ENCODE data around the gene LRRC26.

Gene LRRC26

DNA sequence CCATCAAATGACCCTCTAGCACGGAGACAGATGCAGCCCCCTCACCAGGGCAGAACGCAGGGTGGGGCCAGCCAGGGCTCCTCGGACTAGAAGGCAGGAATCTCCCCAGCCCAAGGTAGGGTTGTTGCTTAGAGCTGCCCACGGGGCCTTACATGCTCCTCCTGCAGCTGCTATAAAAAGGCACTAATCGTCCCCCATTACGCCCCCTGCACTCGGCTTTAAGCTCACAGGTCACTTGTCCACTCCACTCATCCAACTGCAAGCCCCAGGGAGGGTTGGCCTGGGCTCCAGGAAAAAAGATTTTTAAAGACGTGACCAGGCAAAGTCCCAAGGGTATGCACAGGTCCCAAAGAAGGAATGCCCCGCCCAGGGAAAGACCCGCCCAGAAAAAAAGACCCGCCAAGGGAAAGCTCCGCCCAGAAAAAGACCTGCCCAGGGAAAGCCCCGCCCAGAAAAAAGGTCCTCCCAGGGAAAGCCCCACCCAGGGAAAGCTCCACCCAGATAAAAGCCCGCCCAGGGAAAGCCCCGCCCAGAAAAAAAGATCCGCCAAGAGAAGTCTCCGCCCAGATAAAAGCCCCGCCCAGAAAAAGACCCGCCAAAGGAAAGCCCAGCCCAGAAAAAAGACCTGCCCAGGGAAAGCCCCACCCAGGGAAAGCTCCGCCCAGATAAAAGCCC lies 19.8 kb downstream of the LRRC26 start:
- DNase-seq (ENCODE audit: low spot score), result no peak

DNA sequence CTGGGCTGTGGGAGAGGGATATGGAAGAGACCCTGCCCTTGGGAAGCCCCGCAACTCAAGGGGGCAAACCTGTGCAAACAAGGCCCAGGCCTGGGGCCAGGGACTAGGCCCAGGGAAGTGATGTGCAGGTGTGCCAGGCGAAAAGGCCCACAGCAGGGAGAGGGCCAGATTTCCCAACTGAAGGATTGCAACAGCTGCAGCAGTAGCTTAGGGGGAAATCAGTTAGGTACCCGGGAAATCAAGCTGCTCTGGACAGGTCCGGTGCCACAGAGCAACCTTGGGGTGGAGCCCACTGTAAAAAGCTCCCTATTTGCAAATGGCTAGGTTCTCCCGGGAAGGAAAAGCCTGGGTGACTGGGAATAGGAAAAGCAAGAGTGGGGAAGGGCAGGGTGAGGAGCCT lies 20.5 kb downstream of the LRRC26 start:
- DNase-seq (ENCODE audit: low spot score), result no peak

DNA sequence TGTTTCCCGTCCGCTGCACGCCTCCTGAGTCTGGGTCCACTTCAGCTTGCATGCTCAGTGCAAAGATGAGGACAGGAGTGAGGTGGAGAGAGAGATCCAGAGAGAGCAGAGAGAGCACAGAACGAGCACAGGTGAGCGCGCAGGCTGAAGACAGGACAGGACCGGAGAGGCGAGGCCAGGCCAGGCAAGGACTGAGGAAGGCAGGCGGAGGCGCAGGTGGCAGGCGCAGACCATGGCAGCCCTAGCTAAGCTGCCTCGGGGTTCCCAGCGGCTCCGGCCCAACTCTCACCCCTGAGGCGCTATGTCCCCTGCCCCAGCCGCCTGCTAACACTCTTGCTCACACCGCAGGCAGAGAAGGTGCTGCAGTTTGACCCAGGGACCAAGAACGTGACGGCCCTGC lies 21.2 kb downstream of the LRRC26 start:
- no peak for DNase-seq (ENCODE audit: low spot score)

DNA sequence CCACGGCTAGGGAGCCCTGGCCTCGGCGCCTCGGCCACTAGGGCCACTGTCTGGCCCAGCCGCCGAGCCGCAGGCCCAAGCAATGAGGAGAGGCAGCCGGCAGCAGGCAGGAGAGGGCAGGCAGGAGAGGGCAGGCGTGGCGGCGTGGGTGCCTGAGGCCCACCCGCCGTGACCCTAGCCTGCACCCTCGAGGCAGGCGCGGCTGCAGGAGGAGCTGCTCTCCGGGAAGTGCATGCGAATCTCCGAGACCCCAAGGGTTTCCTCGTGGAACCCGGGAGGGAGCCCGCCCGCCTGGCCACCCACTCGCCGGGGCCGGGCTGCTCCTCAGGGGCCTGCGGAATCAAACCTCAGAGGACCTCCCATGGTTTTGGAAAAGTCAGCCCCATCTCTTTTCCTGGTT lies 21.6 kb downstream of the LRRC26 start:
- no peak for DNase-seq (ENCODE audit: low spot score)

DNA sequence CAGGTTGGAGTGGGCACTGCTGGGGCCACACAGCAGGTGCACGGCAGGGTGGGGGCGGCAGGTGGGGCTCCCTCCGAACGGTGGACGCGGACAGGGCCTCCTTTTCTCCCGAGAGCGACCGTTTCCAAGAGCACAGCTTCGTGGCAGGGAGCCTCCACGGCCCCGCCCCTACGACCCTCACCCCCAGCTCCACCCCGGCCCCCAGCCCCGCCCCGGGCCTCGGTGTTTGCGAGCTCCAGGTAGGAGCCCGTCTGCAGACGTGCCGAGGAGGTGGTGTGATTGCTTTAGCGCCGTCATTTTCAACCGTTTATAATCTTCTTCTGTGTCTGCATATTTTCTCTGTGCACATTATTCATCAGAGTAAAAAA lies 22.1 kb downstream of the LRRC26 start:
- no peak for DNase-seq (ENCODE audit: low spot score)

DNA sequence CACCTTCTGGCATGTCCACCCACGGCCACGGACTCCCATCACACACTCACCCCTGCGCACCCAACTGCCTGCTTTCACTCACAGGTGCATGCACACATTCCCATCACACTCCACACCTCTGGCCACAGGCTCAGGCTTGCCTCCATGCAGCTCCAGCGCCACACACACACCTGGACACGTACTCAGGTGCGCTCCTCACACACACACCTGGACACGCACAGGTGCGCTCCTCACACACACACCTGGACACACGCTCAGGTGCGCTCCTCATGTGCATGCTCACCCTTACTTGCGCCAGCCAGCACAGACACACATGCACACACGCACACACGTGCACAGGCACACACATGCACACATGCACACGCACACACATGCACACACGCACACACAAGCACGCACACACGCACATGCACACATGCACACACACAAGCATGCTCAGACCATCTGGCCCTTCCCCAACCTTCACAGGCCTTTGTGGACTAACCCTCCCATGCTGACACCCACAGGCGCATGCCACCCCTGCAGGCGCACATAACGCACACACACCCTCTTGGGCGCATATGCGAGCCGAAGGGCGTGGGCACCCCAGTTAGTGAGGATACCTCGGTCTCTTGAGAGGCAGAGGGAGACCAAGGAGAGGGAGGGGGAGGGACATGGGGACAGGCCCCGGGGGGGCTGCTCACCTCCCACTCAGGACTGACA lies 22.6 kb downstream of the LRRC26 start:
- DNase-seq (ENCODE audit: low spot score), result no peak

DNA sequence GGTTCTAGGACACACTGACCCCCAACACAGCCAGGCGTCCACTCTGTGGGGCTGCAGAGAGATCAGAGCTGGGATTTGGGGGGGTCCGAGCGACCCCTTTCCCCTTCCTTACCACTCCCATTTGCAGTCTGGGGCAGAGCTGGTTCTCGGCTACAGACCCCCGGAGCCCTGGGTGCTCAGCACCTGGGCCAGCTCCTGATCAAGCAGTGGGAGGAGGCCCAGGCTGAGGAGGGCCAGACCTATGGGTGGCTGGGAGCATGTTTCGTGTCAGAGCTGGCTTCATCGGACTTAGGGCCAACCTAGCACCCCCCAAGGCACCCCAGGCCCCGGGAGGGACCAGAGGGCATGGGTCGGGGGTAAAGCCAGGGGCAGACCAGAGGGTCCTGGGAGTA lies 23.3 kb downstream of the LRRC26 start:
- DNase-seq (ENCODE audit: low spot score), result no peak

DNA sequence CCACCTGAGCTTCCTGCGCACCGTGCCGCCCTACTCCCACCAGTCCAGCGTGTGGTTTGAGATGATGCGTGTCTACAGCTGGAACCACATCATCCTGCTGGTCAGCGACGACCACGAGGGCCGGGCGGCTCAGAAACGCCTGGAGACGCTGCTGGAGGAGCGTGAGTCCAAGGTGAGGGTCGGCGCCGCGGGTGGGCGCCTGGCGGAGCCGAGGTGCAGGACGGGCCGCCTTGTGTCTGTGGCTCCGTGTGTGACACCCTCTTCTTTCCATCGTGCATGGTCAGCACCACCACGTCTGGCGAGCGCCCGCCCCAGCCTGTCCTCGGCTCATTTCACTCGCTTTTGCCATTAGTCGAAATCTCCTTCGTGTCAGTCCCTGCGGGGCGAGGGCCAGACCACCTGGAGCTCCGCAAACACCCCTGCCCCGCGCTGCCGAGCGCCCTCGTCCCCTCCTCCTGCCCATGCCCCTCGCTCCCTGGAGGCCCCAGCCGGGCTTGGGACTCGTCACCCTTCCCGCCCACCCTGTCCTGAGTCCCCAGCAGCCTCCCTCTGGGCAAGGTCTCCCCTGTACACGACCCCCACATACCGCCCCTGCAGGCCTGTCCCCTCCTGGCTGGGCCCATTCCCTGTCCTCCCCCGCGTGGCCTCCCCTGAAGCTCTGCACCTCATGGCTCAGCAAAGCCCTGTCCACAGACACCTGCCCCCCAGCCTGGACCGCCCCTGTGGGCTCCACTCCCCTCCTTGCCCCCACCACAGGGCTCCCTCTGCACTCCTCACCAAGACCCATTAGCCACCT lies 23.9 kb downstream of the LRRC26 start:
- DNase-seq (ENCODE audit: low spot score), result no peak

DNA sequence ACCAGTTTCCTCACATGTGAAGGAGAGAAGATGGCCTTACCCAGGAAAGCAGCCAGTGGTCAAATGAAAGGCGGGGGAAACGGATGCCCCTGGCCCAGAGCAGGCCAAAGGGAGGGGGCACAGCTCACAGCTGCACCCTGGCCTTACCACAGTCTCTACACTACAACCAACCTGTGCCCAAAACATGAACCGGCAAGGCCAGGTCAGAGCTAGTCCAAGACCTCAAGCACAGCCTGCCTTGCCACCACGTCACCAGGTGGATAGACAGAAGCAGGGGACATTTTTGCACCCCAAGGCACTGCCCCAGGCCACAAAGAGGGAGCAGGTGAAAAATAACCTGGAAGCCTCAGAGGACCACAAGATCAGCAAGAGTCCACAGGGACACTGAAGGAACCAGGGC lies 26.4 kb downstream of the LRRC26 start:
- DNase-seq (ENCODE audit: low spot score), result no peak

DNA sequence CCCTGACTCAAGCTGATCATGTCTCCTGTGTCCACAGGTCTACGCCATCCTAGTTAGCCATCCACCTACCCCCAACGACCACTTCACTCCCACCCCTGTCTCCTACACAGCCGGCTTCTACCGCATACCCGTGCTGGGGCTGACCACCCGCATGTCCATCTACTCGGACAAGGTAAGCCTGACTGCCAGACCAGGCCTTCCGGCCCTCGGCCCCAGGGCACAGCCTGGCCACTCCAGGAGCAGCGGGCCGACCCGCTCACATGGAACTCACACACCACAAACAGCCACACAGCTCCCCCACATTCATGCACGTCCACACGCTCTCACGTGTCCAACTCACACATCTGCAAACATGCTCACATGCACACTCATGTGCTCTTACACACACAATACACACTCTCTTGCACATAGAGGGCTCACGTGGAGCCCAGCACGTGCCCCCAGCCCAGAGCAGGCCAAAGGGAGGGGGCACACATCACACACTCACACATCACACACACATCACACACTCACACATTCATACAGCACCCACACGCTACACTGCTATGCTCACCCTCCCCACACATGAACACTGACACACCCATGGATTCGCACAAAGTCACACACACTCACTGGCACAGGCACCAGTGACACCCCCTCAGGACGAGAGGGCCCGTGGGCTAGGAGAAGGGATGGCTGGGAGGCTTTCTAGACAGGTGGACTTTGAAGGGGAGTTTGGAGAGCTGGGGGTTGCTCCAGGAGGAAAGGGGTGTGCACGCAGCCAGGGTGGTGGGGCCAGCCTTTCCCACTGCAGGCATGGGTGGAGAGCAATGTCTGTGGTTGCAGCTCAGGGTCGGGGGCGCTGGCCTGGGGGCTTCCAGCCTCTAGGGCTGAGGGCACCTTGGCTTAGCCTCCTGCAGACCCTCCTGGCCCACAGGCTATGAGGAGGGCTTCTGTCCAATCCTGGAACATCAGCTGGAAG lies 27.6 kb downstream of the LRRC26 start:
- no peak for DNase-seq (ENCODE audit: low spot score)

DNA sequence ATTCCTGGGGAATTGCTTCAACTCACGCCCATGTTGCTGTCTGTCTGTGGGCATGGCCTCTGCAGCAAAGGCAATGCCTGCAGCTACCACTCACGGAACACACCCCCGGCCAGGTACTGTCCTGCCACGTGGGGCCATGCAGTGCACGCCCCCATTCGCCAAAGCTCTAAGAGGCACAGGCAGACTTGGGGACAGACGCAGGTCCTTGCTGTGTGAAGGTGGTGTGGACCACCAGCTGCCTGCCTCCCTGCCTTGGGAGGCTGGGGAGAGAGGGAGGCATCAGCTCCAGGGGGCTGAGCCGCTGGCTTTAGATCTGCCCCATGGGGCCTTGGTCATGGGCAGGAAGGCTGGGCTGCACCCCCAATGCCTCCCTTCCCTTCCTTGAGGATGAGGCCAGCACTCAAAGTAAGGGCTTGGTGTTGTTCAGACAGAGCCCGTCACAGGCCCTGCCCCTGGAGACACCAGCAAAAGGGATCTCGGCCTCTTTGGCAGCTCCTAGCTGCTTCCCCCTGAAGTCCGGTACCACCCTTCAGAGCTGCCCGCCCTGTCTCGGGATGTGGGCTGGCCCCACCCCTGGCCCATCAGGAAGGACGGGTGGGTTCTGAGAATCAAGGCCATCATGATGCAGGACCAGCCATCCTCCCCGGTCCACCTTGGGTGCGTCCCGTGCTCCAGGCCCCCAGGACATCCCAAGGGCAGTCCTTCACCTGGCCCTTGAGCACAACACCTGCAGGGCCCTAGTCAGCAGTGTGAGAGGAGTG lies 28.6 kb downstream of the LRRC26 start:
- no peak for DNase-seq (ENCODE audit: low spot score)

DNA sequence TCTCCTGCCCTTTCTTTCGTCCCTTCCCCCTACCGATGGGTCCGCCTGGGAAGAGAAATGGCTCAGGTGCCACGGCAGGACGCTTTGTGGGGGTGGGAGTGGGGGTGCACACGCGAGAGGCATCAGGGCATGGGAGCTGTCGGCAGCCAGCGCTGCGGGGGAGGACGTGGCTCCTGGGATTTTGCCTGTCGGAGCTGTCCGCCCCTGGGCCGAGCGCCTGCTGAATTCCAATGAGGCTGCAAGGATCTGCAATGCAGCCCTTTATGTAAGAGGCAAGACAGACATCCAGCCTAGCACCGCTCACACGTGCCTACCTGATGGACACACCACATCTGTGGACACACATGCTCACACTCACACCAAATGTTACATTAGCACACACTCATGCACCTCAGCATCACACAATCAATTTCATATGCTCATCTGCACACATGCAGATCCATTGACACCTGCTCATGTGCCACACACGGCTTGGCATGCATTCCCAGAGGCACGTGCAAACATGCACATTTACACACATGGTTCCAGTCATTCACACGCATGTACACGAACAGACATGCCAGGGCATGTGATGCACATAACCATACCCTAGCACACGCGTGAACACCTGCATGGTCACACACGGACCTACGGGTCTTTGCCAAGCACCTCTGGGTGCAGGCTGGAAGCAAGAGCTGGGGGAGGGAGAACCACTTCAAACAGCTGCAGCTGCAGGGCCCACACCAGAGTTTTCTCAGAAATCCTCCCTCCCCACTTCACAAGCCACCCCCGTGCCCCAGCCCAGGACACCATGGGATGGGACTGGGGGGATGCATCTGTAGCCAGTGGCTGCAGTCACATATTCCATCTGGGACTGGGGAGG lies 29.5 kb downstream of the LRRC26 start:
- no peak for DNase-seq (ENCODE audit: low spot score)

DNA sequence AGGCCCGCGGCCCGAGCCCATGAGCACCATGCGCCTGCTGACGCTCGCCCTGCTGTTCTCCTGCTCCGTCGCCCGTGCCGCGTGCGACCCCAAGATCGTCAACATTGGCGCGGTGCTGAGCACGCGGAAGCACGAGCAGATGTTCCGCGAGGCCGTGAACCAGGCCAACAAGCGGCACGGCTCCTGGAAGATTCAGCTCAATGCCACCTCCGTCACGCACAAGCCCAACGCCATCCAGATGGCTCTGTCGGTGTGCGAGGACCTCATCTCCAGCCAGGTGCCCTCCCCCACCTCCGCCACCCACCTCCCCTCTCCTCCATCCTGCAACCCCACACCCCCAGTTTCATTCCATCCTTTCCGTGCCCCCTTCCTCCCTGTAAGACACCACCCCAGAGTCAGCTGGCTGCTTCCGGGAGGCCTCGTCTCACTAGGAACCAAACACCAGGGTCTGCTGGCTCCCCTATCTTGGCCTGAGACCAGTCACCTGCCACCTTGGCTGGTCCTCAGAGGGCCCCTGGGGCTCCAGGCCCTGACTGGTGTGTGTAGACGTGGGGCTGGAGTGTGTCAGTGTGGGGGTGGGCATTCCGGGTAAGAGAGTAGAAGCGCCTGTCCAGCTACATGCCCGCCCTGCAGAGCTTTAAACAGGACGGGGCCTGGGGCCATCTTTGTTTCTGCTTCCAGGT lies 30.2 kb downstream of the LRRC26 start:
- DNase-seq (ENCODE audit: low spot score), result no peak

DNA sequence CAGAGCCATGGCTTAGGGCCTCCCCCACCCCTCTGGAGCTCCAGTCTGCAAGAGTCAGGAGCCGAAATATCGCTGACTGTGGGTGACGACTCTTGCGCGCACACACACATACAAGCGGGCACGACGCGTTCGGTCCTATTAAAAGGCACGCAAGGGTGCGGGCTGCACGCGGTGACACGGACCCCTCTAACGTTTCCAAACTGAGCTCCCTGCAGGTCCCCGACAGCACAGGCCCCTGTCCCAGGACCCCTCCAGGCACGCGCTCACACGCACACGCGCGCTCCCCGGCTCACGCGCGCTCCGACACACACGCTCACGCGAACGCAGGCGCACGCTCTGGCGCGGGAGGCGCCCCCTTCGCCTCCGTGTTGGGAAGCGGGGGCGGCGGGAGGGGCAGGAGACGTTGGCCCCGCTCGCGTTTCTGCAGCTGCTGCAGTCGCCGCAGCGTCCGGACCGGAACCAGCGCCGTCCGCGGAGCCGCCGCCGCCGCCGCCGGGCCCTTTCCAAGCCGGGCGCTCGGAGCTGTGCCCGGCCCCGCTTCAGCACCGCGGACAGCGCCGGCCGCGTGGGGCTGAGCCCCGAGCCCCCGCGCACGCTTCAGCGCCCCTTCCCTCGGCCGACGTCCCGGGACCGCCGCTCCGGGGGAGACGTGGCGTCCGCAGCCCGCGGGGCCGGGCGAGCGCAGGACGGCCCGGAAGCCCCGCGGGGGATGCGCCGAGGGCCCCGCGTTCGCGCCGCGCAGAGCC lies 31.0 kb downstream of the LRRC26 start, which contains the start of gene GRIN1:
TSS of gene GRIN1 (plus strand) at position 433 of the 746 bp plus-strand sequence. CDS start 333 bp downstream, outside the sequence.
- DNase-seq (ENCODE audit: low spot score), result peak; percentile 80

DNA sequence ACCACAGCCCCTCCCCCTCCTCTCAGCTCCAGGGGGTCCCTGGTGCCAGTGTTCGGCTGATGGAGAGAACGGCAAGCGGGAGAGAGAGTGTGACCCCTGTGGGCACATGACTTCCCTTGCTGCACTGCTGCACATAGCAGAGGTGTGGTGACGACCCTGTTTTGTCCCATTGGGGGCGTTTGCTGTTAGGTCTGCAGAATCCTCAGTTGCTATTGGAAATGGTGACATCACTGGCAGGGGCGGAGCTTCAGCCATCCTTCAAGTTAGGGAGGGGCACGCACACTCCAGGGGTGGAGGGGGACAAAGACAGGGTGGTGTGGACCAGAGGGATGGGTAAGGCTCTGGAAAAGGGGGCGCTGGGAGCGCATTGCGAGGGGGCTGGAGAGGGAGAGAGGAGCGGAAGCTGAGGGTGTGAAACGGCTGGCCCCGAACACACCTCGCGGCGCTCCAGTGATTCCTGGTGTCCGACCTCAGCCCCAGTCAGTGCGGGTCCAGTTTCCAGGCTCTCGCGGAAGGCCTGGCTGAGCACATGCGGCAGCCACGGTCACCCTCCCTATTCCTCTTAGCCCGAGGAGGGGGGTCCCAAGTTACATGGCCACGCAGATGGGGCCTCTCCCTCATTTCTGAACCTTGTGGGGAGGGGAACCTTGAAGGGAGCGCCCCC lies 31.7 kb downstream of the LRRC26 start:
- DNase-seq (ENCODE audit: low spot score), result no peak

DNA sequence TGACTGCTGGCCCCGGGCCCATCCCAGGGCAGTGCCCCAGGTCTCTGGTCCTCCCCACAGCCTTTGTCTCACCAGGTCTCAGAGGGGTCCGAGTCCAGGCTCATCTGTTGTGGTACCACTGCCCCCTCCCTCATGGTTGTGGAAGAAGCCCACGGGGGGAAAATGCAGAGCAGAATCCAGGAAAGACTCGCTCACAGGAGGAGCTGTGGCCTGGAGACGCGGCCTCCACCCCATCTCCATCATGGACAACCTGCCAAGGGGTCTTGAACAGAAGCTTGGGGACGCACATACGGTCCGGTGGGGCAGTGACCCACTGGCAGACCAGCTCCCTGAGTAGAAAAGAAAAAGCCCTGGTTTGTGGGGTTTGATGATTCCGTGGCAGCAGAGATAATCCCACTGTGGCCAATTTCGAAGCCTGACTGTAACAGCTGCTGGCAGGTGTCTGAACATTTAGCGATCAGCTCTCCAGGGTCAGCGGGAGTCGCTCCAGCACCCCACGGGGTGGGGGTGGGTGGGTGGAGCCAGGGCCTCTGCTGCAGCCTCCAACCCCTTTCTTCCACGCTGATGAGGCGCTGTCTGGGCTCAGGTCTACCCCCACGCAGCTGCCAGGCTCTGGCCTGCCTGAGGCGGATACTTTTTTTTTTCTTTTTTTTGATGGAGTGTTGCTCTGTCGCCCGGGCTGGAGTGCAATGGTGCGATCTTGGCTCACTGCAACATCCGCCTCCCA lies 32.8 kb downstream of the LRRC26 start:
- no peak for DNase-seq (ENCODE audit: low spot score)

DNA sequence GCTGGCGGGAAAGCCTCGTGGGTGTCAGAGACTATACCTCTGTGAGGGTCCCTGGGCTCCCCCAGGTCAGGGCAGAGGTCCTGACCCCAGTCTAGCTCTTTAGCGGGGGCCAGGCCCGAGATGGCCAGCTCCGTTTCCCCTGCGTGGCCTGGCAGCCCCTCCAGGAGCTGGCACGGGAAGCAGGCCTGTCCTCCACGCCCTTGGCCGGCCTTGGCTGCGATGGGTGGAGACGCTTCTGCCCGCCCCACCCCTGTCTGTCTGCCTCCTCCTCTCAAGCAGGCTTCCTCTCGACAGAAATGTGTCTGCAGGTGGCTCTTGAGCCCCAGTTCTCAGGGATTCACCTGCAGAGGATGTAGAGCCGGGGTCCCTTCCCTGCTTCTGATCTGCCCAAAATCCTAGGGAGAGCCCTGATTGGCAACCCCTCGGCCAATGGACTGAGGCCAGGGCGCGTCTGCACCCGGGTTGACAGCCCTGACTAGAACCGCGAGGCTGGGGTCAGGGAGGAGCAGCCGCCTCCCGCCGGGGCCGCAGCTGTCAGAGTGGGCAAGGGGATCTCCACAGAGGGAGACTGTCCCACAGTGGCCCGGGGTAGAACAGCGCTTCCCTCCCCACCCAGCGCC lies 33.5 kb downstream of the LRRC26 start:
- no peak for DNase-seq (ENCODE audit: low spot score)
